HG03457 (cell line): ENCODE results near the gene KIR2DL4.
"Not testable (repeated sequence)": the region's sequence is repeated elsewhere in the genome, so short reads cannot be mapped to it uniquely, and the experiment has no call there.

Source experiments
- ATAC-seq: cut with Tn5 transposase; IDR thresholded peaks from one replicate; pipeline ENCODE4 v1.9.1; 2021; ENCODE audit warnings: moderate number of reproducible peaks; ENCODE audit not compliant: unreplicated experiment

Gene KIR2DL4

DNA sequence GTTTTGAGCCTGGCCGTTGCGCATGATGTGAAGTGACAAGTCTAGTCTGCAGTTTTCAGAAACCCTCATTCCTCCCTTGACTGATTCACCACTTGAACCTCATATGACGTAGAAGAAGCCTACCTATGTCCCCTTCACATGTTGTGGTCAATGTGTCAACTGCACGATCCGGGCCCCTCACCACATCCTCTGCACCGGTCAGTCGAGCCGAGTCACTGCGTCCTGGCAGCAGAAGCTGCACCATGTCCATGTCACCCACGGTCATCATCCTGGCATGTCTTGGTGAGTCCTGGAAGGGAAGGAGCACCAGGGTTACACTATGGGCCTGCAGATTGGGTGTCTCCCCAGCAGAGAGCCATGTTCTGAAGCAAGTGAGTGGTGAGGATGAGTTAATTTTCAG lies at the start of gene KIR2DL4:
Gene KIR2DL4, plus strand, starts transcription at position 201 of the 400 bp plus-strand sequence. Its CDS starts 42 bp downstream, at position 243.
- no peak for ATAC-seq

DNA sequence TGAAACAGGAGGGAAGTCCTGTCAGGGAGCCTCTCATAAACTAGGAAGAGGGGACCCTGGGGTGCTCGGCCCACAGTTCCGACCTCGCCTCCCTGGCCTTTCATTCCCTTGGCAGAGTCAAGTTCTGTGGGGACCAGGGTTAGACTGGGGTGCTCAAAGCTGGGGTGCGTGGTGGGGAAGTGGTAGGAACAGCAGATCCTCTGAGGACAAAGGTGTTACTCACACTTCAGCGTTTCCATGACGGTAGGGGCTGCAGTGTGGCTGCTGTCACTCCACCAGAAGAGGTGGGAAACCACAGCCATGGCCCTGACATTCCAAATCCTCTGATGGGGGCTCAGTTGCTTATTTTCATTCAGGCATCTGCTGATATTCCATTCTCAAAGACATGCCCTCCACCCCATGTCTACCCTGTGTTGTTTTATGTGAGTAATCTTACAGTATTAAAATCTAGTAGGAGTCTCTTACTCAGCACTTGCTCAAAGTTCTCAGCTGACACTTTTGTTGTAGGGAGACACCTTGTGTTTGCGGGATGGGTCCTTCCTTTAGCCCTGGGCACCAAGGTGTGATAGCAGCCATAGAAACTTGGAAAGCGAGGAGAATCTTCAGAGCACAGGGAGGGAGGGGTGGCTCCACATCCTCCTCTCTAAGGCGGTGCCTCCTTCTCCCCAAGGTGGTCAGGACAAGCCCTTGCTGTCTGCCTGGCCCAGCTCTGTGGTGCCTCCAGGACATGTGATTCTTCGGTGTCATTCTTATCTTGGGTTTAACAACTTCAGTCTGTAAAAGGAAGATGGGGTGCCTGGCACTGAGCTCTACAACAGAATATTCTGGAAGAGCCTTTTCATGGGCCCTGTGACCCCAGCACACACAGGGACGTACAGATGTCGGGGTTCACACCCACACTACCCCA lies 47.0 kb upstream of the KIR2DL4 start:
- not testable (repeated sequence) for ATAC-seq

DNA sequence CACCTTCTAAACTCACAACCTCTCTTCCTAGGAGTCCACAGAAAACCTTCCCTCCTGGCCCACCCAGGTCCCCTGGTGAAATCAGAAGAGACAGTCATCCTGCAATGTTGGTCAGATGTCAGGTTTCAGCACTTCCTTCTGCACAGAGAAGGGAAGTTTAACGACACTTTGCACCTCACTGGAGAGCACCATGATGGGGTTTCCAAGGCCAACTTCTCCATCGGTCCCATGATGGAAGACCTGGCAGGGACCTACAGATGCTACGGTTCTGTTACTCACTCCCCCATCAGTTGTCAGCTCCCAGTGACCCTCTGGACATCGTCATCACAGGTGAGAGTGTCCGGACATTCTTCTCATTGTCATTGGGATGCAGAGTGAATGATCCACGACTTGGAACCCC lies 44.8 kb upstream of the KIR2DL4 start:
- not testable (repeated sequence) for ATAC-seq

DNA sequence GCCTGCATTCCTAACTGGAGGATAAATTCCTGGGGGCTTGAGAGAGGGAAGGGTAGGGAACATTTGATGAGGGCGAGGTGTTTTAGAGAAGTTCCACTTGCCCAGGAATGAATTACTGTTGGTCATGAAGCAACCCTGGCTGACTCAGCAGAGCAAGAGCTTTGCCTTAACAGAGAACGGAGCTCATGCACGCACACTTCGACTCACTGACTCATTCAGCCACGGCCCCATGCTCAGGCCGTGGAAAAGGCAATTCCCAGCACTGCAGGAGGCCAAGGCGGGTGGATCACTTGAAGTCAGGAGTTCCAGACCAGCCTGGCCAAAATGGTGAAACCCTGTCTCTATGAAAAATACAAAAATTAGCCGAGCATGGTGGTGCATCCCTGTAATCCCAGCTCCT lies 39.2 kb upstream of the KIR2DL4 start:
- ATAC-seq = not testable (repeated sequence)

DNA sequence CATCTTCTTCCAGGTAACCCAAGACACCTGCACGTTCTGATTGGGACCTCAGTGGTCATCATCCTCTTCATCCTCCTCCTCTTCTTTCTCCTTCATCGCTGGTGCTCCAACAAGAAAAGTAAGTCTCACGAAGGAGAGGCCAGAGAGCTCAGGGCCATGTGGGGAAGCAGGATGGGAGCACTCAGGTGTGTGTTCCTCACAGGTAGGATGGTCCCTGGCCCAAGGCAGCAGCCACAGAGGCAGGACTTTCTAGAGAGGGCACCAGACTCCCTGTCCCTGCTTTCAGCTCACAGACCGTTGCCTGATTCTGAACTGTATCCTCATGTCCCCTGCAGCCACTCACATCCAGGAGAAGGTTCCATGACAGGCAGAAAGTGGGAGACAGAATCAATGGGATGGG lies 36.9 kb upstream of the KIR2DL4 start:
- ATAC-seq = not testable (repeated sequence)

DNA sequence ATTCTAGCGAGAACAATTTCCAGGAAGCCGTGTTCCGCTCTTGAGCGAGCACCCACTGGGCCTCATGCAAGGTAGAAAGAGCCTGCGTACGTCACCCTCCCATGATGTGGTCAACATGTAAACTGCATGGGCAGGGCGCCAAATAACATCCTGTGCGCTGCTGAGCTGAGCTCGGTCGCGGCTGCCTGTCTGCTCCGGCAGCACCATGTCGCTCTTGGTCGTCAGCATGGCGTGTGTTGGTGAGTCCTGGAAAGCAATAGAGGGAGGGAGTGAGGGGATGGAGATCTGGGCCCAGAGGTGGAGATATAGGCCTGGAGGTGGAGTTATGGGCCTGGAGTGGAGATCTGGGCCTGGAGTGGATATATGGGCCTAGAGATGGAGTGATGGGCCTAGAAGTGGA lies 33.8 kb upstream of the KIR2DL4 start, which contains the start of gene KIR2DL1:
Gene KIR2DL1, plus strand, starts transcription at position 148 of the 400 bp plus-strand sequence. Its CDS starts 58 bp downstream, at position 206.
- ATAC-seq = not testable (repeated sequence)

DNA sequence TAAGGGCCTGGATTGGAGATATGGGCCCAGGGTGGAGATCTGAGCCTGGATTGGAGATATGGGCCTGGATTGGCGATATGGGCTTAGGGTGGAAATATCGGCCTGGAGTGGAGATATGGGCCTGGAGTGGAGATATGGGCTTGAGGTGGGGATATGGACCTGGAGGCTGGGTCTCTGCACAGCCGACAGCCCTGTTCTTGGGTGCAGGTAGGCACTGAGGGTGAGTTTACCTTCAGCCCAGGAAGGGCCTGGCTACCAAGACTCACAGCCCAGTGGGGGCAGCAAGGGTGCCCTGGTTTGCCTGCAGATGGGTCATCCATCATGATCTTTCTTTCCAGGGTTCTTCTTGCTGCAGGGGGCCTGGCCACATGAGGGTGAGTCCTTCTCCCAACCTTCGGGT lies 32.9 kb upstream of the KIR2DL4 start:
- ATAC-seq = not testable (repeated sequence)

DNA sequence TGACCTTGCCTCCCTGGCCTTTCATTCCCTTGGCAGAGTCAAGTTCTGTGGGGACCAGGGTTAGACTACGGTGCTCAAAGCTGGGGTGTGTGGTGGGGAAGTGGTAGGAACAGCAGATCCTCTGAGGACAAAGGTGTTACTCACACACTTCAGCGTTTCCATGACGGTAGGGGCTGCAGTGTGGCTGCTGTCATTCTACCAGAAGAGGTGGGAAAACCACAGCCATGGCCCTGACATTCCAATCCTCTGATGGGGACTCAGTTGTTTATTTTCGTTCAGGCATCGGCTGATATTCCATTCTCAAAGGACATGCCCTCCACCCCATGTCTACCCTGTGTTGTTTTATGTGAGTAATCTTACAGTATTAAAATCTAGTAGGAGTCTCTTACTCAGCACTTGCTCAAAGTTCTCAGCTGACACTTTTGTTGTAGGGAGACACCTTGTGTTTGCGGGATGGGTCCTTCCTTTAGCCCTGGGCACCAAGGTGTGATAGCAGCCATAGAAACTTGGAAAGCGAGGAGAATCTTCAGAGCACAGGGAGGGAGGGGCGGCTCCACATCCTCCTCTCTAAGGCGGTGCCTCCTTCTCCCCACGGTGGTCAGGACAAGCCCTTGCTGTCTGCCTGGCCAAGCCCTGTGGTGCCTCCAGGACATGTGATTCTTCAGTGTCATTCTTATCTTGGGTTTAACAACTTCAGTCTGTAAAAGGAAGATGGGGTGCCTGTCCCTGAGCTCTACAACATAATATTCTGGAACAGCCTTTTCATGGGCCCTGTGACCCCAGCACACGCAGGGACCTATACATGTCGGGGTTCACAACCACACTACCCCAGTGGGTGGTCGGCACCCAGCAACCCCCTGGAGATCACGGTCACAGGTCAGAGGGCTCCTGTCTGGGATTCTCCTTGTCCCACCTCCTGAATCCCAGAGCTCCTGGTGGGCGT lies 32.1 kb upstream of the KIR2DL4 start:
- not testable (repeated sequence) for ATAC-seq

DNA sequence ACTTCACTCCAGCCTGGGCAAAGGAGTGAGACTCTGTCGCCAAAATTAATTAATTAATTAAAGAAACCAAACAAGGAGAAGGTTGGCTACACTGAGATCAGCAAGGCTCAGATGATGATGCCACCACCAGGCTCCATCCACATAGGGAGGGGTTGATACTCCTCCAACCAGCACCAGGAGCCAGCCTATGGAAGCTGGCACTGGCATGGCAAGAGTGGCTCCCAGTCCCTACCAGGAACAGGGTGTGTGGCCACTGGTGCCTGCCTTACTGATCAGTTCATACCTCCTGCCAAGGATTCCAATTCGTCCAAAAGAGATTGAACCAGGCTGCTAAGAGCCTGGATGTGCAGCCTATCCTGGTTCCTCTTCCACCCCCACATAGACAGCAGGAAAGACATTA lies 30.7 kb upstream of the KIR2DL4 start:
- ATAC-seq = not testable (repeated sequence)

DNA sequence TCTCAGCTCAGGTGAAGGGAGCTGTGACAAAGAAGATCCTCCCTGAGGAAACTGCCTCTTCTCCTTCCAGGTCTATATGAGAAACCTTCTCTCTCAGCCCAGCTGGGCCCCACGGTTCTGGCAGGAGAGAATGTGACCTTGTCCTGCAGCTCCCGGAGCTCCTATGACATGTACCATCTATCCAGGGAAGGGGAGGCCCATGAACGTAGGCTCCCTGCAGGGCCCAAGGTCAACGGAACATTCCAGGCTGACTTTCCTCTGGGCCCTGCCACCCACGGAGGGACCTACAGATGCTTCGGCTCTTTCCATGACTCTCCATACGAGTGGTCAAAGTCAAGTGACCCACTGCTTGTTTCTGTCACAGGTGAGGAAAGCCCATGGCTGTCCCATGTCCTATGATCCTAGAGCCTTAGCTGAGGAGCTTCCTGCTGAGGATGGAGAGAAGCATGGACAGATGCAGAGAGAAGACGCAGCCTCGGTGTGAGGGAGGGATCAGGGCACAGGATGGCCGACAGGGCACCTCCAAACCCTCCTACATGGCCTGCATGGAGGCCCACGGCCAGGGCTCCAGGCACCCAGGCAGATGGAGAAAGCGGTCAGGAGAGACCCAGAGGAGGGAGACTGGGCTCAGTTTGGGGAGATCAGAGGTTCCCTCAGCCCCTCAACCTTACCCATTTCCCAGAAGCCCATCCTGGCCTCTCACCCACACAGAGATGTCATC lies 28.2 kb upstream of the KIR2DL4 start:
- not testable (repeated sequence) for ATAC-seq

DNA sequence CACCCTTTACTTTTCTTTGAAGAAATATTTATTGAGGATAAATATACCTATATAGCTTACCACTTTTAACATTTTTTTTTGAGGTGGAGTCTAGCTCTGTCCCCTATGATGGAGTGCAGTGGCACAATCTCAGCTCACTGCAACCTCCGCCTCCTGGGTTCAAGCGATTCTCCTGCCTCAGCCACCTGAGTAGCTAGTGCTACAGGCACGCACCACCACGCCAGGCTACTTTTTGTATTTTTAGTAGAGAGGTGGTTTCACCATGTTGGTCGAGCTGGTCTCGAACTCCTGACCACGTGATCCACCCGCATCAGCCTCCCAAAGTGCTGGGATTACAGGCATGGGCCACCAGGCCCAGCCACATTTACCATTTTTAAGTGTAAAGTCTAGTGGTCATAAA lies 27.6 kb upstream of the KIR2DL4 start:
- ATAC-seq = not testable (repeated sequence)

DNA sequence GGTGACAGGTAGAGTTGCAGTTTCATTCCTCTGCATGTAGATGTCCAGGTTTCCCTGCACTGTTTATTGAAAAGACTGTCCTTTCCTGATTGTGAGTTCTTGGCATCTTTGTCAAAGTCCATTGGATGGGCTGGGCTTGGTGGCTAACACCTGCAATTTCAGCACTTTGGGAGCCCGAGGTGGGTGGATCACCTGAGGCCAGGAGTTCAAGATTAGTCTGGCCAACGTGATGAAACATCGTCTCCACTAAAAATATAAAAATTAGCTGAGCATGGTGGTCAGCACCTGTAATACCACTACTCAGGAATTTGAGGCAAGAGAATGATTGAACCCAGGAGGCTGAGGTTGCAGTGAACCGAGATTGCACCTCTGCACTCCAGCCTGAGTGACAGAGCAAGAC lies 25.6 kb upstream of the KIR2DL4 start:
- not testable (repeated sequence) for ATAC-seq

DNA sequence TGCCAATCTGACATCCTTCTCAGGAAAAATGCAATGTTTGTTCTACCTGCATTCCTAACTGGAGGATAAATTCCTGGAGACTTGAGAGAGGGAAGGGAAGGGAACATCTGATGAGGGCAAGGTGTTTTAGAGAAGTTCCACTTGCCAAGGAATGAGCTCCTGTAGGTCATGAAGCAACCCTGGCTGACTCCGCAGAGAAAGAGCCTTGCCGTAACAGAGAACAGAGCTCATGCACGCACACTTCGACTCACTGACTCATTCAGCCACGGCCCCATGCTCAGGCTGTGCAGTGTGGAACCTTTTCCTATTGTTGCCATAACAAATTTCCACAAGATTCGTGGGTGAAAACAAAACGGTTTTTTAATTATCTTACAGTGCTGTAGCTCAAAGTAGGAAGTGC lies 24.5 kb upstream of the KIR2DL4 start:
- ATAC-seq = not testable (repeated sequence)

DNA sequence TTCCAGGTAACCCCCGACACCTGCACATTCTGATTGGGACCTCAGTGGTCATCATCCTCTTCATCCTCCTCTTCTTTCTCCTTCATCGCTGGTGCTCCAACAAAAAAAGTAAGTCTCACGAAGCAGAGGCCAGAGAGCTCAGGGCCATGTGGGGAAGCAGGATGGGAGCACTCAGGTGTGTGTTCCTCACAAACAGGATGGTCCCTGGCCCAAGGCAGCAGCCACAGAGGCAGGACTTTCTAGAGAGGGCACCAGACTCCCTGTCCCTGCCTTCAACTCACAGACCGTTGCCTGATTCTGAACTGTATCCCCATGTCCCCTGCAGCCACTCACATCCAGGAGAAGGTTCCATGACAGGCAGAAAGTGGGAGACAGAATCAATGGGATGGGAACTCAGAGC lies 20.5 kb upstream of the KIR2DL4 start:
- not testable (repeated sequence) for ATAC-seq

DNA sequence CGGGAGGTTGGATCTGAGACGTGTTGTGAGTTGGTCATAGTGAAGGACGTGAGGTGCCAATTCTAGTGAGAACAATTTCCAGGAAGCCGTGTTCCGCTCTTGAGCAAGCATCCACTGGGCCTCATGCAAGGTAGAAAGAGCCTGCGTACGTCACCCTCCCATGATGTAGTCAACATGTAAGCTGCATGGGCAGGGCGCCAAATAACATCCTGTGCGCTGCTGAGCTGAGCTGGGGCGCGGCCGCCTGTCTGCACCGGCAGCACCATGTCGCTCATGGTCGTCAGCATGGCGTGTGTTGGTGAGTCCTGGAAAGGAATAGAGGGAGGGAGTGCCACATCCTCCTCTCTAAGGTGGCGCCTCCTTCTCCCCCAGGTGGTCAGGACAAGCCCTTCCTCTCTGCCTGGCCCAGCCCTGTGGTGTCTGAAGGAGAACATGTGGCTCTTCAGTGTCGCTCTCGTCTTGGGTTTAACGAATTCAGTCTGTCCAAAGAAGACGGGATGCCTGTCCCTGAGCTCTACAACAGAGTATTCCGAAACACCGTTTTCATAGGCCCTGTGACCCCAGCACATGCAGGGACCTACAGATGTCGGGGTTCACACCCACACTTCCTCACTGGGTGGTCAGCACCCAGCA lies 17.2 kb upstream of the KIR2DL4 start:
- not testable (repeated sequence) for ATAC-seq

DNA sequence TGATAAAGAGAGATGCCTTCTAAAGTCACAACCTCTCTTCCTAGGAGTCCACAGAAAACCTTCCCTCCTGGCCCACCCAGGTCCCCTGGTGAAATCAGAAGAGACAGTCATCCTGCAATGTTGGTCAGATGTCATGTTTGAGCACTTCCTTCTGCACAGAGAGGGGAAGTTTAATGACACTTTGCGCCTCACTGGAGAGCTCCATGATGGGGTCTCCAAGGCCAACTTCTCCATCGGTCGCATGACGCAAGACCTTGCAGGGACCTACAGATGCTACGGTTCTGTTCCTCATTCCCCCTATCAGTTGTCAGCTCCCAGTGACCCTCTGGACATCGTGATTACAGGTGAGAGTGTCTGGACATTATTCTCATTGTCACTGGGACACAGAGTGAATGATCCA lies 15.3 kb upstream of the KIR2DL4 start:
- ATAC-seq = not testable (repeated sequence)

DNA sequence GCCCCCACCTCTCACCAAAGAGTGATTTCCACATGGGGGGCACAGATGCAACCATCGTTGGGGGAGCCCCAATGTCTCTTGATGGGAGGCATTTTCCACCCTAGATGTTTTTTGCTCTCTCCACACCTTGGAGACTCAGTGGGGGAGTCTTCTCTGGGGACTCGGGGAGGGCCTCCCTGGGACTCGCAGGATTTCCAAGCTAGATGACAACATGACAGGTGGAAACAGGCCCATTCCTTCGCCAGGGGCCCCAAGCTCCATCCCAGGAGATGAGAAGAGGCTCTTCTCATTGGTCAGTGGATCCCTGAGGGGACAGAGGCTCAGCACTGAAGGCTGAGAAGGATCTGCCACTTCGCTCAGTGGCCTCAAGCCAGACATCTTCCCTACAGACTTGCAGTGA lies 12.7 kb upstream of the KIR2DL4 start:
- no peak for ATAC-seq

DNA sequence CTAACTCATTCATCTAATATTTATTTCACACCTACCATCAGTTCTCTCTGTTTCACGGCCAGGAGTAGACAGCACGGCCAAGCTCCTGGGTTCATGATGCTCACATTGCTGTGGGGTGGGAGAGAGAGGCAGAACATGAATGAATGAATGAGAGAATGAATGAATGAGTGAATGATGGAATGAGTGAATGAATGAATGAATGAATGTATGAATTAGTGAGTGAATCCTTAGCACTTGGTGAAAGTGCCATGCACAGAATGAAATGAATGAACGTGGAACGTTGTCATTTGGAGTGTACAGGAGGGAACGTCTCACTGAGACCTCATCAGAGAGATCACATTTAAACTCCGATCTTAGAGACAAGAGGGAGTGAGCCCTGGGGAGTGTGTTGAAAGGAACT lies 11.9 kb upstream of the KIR2DL4 start:
- no peak for ATAC-seq

DNA sequence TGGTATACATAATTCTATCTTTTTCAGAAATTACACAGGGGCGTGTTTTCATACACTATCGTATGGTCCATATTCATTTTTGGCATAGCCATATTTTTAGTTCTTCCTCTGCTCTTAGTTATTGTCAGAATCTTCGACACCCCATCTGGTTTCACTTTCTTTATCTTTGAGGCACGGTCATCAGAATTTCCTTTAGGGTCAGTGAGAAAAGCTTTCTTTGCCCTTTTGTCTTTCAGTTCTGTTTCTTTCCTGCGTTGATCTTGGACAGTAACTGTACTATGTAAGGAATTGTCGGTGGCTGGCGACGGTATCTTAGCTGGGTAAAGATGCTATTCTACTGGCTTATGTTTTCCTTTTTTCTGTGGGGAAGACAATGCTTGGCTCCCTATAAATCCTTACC lies 10.6 kb upstream of the KIR2DL4 start:
- no peak for ATAC-seq

DNA sequence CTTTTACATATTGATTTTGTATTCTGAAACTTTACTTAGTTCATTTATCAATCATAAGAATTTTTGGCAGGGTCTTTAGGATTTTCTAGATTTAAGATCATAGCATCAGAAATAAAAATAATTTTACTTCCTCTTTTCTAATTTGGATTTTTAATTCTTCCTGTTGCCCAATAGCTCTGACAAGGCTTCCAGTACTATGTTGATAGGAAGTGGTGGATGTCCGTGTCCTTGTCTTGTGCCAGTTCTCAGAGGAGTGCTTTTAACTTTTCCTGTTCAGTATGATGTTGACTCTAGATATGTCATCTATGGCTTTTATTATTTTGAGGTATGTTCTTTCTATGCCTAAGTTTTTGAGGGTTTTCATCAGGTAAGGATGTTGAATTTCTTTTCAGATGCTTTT lies 7.7 kb upstream of the KIR2DL4 start:
- no peak for ATAC-seq
